Stimulated activated CD4-positive, alpha-beta T cell treated with anti-CD3 and anti-CD28 coated beads, Interleukin-4, amount 100 ng/mL, for 24 hours (primary cell): ENCODE data around the gene PRPF19.

Source experiments
- DNase-seq: peaks from one replicate; pipeline ENCODE4 v3.0.0-alpha.2; 2020

The PRPF19 gene

DNA sequence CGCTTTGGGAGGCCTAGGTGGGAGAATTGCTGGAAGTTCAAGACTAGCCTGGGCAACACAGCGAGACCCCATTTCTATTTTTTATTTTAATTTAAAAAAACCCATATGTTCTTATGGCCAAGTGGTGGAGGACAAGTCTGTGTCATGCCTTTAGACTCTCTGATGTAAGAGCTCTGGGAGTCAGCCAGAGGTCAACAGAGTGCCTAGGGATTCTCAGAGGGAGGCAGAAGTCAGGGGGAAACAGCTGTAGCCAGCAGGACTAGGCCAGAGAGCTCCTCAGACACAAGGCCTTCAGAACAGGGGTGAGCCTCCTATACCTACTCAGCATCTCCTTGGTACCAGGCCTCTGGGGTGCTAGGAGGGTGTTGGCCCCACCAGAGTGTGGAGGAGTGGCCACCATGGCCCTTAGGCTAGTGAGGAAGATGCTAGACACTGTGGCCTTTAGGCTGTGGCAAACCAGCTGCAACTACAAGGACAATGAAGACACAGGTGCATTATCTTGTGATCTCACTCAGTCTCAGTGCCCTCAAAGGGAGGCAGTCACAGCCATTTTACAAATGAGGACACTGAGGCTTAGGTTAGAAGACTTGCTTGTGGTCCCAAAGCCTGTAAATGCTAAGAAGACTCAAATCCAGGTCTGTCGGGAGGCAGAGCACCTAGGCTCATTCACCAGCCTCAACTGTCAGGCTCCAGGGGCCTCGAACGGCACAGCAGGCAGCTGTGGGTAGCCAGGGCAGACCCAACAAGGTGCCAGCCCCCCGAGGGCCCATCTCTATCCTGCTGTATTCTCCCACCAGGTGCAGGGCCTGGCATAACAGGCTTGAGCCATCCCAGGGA lies 34.0 kb downstream of the PRPF19 start:
- DNase-seq: no peak

DNA sequence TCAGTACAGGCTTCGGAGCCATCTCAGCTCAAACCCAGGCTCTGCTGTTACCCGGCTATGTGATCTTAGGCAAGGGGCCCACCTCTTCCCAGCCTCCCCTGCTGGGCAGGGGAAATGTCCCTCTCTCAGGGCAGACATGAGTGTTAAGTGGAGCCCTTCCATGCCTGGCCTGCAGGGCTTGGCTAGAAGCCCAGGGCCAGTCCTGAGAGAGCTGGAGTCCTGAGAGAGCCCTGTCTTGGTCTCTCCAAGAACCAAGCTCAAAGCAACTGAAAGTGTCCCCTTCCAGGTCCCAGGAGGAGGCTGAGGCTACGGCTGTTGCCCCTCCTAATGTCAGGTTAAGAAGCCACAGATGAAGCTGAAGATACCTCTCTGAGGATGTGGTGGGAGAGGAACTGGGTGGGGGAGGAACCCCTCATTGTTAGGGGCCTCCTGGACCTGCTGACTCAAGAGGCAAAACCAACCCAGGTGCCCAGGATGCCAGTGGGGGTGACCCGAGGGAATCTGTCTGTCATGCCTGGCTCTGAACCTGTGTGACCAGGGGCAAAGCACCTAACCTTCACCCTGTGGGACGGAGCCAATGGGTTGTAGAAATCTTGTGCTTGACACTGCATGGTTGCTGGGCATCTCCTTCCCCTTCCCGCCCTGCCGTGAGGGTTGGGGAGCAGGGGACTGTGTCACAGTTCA lies 34.9 kb downstream of the PRPF19 start:
- DNase-seq: no peak

DNA sequence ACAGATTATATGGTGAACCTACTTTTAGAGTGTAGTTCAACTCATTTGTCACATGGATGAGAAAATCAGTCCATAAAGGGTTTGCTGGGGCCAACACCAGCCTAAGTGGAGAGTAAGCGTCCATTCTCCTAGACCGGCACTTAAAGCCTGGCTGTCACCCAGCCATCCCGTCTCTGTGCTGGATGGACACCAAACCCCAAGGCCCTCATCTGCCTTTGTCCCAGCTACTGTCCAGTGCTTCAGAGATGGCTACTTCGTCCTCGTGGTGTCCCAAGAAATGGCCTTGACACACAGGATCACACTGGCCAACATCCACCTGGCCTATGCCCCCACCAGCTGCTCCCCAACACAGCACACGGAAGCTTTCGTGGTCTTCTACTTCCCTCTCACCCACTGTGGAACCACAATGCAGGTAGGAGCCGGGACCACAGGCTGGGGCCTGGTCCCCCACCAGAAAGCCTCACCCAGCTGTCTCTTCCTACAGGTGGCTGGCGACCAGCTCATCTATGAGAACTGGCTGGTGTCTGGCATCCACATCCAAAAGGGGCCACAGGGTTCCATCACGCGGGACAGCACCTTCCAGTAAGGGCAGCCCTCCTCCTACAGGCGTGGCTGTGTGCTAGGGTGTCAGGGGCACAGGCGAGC lies 35.5 kb downstream of the PRPF19 start:
- DNase-seq: no peak

DNA sequence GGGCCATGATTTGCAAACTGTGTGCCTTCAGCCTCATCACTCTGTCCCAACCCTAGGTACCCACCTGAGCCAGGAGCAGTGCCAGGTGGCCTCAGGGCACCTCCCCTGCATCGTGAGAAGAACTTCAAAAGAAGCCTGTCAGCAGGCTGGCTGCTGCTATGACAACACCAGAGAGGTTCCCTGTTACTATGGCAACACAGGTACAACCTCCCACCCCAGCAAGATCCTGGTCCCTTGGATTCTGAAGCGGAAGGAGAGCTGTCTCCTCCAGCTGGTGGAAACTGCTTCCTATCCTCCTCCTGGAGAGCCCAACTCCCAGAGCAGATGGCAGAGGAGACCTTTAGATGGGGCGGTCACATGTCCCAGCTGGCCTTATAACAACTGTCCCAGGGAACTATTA lies 36.1 kb downstream of the PRPF19 start:
- DNase-seq: no peak

DNA sequence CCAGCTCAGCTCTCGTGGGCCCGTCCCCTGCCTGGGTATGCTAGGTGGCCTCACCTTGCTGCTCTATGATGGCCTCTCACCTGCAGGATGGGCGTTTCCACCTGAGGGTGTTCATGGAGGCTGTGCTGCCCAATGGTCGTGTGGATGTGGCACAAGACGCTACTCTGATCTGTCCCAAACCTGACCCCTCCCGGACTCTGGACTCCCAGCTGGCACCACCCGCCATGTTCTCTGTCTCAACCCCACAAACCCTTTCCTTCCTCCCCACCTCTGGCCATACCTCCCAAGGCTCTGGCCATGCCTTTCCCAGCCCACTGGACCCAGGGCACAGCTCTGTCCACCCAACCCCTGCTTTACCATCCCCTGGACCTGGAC lies 36.9 kb downstream of the PRPF19 start:
- no peak for DNase-seq

DNA sequence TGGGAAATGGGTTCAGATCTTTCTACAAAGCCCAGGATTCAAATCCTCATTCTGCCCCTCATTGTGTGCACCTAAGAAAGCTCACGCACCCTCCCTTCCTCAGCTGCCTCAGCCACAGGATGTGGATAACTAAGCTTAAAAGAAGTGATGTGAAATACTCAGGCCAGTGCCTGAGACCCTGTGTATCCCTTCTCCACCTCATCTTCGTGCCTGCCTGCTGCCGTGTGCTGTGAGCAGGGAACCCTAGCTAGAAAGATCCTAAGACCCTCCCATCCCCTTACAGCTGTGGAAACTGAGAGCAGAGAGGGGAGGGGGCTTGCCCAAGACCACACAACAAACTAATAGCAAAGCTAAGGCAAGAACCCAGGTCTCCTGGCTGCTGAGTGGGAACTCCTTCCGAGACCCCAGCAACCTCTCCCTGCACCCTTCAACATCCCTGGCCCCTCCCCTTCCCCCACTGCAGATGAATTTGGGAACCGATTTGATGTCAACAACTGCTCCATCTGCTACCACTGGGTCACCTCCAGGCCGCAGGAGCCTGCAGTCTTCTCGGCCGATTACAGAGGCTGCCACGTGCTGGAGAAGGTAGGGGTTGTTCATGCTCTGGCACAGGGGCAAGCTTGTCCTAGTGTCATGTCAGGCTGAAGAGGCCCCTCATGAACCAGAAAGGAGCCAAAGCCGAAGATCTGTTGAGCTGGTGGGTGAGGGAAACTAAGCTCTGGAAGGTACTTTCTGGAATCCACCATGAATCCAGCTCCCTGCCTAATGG lies 37.5 kb downstream of the PRPF19 start:
- no peak for DNase-seq

DNA sequence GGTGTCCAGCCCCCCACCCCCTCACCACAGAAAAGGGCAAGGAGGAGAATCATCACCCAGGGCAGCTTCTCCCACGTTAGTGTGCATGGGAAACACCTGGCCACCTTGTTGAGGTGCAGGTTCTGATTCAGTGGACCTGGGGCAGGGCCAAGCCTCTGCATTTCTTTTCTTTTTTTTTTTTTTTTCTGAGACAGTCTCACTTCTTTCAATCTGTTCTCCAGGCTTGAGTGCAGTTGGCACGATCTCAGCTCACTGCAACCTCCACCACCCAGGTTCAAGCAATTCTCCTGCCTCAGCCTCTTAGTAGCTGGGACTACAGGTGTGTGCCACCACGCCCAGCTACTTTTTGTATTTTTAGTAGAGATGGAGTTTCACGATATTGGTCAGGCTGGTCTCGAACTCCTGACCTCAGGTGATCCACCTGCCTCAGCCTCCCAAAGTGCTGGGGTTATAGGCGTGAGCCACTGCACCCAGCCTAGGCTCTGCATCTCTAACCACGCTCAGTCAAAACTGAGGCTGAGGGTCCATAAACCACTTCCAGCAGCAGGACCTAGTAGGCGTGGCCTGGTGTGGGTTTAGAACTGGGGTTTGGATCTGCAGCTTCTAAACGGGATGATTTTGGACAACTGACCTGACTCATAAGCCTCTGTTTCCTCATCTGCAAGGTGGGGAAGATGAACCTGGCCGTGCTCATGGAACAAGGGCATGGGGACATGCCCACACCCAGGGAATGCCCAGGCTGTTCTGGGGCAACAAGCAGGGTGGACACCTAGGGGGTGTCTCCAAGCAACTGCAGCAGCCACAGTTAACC lies 38.3 kb downstream of the PRPF19 start:
- no peak for DNase-seq

DNA sequence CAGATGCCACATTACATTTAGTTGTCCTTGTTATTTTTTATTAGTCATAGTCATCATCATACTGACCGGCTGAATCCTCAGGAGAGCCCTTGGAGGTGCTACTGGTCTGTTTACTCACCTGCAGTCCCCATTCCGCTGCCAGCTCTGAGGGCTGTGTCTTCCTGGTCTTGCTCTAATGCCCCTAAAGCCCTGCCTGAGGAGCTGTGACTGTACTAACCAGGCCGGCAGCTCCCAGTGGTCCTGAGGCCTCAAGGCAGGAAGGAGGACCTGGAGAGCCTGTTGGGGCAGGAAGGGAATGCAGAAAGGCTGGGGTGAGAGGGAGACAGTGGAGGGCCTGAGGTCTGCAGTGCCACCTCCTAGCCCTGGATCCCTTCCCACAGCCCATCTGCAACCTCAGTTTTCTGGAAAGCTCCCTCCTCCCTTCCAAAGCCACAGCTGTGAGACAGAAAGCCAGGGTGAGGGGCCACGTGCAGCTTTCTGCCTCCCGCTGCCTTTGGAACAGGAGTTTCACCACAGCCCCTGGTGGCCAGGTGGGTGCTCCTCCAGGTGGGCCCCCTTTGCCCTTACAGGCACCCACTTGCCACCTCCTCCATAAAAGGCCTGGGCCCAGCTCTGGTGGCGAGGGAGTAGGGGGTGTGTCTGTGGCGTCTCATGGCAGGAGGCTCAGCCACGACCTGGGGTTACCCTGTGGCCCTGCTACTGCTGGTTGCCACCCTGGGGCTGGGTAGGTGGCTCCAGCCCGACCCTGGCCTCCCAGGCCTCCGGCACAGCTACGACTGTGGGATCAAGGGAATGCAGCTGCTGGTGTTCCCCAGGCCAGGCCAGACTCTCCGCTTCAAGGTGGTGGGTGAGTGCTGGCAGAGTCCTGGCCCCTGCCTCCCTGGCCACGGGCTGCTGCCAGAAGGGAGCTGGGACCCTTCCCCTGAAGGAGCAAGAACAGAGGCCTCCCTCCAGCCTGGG lies 39.2 kb downstream of the PRPF19 start, which contains the start of gene ZP1:
Gene ZP1 (plus strand): TSS at position 632 of the 960 bp plus-strand sequence. CDS start 20 bp downstream, at position 652.
- no peak for DNase-seq

DNA sequence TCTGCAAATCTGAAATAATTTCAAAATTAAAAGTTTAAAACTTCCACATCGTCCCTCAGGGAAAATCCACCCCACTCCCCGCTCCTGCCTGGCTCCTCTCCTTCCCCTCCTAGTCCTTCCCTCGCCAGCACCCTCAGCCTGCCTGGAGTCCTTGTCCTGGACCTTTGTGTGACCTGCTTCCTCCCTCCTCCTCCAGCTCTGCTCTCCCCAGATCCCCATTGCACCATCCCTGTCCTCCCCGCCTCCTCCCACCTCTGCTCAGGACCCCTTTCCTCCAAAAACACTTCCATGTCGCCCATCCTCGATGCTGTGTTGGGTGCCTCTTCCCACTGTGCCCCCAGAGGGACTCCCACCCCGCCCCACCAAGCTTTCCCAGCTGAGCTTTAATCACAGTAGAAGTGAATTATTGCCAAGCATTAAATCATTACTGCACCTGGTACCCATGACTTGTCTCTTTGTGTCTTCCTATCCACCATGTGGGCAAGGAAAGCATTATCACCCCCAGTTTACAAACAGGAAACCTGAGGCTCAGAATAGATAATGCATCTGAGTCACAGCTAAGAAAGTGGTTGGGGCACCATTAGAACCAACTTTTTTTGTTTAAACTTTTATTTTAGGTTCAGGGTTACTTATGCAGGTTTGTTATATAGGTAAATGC lies 41.4 kb downstream of the PRPF19 start:
- no peak for DNase-seq

DNA sequence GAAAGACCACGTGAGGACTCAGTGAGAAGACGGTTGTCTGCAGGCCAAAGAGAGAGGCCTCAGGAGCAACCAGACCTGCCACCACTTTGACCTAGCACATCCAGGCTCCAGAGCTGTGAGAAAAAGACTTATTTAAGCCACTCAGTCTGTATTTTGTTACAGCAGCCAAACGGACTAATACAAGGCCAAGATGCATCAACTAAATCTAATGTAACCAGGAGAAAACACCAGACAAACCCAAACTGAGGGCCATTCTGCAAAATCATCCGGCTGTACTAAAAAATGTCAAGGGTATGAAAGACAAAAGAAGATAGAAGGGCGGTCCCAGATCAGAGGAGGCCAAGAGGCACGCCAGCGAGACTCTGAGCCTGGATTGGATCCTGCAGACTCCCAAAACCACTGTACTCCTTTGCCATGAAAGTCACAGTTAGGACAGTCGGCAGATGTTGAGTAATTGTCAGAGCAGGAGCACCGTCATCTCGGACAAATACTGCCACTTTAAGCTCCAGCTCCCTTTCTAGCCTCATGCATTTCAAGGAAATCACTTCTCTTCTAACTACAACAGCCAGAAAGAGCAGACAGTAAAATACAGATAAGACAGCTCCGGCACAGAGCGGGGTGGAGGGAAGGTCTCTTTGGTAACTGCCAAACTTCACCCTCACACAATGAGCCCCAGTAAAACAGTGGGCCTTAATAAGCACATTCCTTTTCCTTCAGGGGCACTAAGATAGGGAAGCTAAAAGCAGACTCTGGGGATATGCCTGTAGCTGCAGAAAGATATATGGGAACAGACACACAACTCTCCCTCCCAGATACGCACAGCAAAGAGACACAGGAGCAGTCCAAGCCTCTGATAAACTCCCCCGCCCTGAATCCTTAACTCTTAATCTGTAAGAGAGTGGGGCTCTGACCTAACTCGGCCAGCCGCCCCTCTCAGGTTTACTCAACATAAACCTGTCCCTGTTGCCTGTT lies 42.5 kb downstream of the PRPF19 start:
- DNase-seq: no peak

DNA sequence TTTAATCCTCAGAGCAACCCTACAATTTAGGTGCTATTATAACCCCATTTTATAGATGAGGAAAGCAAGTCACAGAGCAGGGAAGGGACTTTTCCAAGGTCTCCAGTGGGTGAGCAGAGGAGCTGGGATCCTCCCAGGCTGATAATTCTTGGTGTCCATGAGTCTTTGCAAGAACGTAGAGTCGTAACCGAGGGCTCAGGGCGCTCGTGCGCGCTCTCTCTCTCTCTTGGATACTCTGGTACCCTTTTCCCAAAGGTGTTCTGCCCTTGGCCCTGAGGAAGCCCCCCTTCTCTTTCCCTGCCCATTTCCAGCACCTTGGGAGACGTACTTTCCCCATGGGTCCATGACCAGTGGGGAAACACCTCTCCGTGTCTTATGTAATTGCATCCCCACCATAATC lies 44.2 kb downstream of the PRPF19 start:
- DNase-seq: no peak

DNA sequence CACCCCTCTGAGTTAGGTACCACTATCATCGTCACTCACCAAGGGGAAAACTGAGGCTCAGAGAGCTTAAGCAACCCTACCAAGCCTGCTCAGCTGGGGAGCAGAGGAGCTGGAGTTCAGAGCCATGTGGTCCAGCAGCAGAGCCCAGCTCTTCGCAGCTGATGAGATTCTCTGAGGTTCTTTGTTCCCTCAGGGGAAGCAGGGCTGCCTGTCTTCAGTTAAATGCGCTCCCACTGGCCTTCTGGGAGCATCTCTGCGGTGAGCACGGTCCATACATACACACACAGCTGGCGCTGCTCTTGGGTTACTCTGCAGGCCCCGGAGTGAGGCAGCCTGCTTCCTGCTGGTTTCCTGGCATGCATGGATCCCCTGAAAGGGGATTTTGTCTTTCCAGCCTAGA lies 45.4 kb downstream of the PRPF19 start:
- DNase-seq: no peak

DNA sequence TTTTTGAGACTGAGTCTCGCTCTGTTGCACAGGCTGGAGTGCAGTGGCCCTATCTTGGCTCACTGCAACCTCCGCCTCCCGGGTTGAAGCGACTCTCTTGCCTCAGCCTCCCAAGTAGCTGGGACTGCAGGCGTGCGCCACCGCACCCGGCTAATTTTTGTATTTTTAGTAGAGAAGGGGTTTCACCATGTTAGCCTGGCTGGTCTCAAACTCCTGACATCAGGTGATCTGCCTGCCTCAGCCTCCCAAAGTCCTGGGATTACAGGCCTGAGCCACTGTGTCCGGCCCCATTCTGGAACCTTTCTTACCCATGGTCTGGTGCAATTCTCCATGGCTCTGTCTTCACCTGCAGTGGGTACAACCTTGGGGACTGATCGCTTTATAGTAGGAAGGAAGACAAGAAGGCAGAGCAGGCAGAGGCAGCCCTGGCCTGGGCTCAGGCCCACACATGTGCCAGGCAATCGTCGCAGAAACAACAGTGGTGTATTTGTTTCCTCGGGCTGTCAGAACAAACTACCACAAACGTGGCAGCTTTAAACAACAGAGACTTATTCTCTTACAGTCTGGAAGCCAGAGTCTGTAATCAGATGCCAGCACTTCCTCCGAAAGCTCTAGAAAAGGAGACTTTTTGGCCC lies 46.7 kb downstream of the PRPF19 start:
- no peak for DNase-seq

DNA sequence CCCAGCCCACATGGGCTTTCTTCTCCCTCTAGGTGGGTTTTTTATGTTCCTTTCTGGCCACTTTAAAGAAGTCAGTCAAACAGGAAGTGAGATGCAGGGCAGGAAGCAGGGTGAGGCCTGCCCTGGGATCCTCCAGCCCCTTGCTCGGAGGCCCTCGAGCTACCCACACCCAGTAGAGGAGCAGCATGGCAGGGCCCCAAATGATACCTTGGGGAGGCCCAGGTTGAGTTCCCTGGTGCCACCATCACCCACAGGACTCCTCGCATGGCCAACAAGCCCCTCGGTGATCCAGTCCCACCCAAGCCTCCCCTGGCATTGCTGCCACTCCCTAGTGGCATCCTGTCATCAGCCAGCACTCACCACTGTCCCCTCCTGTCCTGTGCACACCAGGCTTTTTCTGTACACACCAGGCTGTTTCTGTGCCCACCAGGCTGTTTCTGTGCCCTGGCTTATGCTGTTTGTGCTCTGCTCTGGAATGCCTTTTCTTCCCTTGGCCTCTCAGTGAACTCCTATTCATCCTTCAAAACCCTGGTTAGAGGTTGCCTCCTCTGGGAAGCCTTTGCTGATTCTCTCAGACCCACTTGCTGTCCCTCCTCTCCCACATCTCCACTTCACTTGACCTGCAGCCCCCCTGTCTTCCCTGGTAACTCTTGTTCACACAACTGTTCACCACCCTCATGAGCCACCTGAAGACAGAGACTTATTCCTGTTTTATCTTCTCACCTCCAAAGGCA lies 47.5 kb downstream of the PRPF19 start:
- no peak for DNase-seq

DNA sequence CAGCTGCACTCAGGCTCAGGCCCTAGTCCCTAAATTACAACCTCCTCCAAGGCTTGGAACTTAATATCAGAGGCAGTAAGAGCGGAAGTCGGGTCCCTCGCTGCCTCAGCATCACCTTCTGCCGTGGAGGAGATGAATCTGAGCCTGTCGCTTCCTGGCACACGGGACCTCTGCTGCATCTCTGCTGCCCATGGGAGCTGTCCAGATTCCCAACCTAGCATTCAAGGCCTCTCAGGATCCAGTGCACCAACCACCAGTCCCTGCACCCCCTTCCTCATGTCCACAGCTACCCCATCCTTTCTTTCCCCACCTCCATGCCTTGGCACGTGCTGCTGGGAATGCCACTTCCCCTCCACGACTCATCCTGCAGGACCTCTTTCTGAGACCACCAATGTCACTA lies 48.1 kb downstream of the PRPF19 start:
- no peak for DNase-seq

DNA sequence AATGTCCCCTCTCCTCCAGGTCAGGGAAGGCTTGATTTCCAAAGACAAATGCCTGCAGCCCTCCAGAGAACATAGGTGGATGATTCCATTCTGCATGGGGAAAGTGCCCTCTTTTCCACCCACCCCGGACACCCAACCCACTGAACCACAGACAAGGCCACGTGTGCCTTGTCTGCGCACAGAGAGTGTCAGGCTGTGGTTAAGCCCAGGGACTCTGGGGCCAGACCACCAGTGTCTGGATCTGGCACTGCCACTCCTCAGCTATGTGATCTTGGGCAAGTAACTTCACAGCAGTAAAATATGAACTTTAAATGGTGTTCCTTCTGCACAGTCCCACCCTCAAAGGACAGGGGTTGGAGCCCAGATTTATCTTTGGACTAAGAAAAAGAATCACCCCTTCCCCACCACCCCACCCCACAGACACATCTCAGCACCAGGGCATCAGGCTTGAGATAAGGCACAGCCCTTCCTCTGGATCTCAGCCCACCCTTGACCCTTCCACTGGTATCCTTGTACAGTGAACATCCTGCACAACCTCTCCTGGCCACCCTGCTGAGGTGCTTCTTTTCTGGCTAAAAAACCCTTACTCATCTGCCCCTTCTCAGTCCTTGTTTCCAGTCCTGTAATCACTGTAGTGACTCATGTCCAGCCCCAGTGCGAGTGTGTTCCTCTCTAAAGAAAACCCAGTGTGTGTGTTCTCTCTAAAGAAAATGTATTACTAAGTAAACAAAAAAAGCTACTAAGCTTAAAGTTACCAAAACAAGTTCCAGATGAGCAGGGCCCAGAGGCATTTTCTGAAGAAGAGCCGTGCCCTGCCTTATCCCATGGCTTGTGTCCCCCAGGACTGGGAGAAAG lies 48.8 kb downstream of the PRPF19 start:
- no peak for DNase-seq
